ENCODE data around the gene RAB23.

GRCh38 chr6:57172136-57173055 is 49.7 kb downstream of the RAB23 start, which contains the start of gene BAG2:
- TF ChIP-seq MYC (IDR thresholded peaks at IDR 0.05; ENCODE audit: low read depth, low read length), result no peak
- TF ChIP-seq CTCF (IDR thresholded peaks at IDR 0.05; ENCODE audit: extremely low read depth in 1 of 2, insufficient read depth in 1 of 2, low read depth in 1 of 2, low read length in 2 of 2), result peak in 1 of 2 donors; percentile 32
- TF ChIP-seq POLR2A (IDR thresholded peaks at IDR 0.05; ENCODE audit: low read depth, low read length), result peak; percentile 28
- TF ChIP-seq EZH2 (IDR thresholded peaks at IDR 0.05; ENCODE audit: borderline replicate concordance, low read depth, low read length, severe bottlenecking), result no peak
- no peak for TF ChIP-seq FOS (IDR thresholded peaks at IDR 0.05; ENCODE audit: borderline replicate concordance, insufficient read depth, low read length)
- no peak for TF ChIP-seq JUN (IDR thresholded peaks at IDR 0.05; ENCODE audit: borderline replicate concordance, insufficient read depth, insufficient read length, low read depth)
